ENCODE data around the gene ODF2.

GRCh38 chr9:128521956-128522355 is 66.2 kb downstream of the ODF2 start:
- TF ChIP-seq EP300 (IDR thresholded peaks at IDR 0.05; ENCODE audit: borderline replicate concordance in 1 of 2, low read depth in 2 of 2, low read length in 2 of 2) (no peak), MAX (IDR thresholded peaks at IDR 0.05) (no peak), ZNF274 (IDR thresholded peaks at IDR 0.05; ENCODE audit: borderline replicate concordance, extremely low read depth, low read length) (no peak), CREB1 (IDR thresholded peaks at IDR 0.05) (no peak), CHD1 (IDR thresholded peaks at IDR 0.05; ENCODE audit: low read depth, low read length) (no peak), CTCF (IDR thresholded peaks at IDR 0.05; ENCODE audit: control extremely low read depth in 1 of 3, insufficient read depth in 1 of 3, low read depth in 1 of 3, low read length in 3 of 3) (no peak), HDAC2 (IDR thresholded peaks at IDR 0.05; ENCODE audit: borderline replicate concordance in 1 of 2, low read depth in 2 of 2, low read length in 2 of 2) (no peak), TCF12 (IDR thresholded peaks at IDR 0.05; ENCODE audit: low read depth, low read length) (no peak), POLR2A (IDR thresholded peaks at IDR 0.05; ENCODE audit: control extremely low read depth in 1 of 2, low read depth in 2 of 2, low read length in 2 of 2) (no peak), EZH2 (IDR thresholded peaks at IDR 0.05; ENCODE audit: low read depth, low read length, severe bottlenecking) (no peak), CHD2 (IDR thresholded peaks at IDR 0.05; ENCODE audit: low read length) (no peak), CBX5 (IDR thresholded peaks at IDR 0.05; ENCODE audit: low read depth, low read length) (no peak), SIX5 (IDR thresholded peaks at IDR 0.05; ENCODE audit: low read depth, low read length) (no peak)

All from H1 (cell line).